GM13976 (cell line): ENCODE results near the gene AP1G2.

Experiments used
- DNase-seq: peaks from one replicate; pipeline ENCODE4 v3.0.0; 2012; ENCODE audit warnings: low spot score
- CTCF ChIP-seq: IDR thresholded peaks from 2 replicates; pipeline ENCODE4 v1.5.1; 2012; ENCODE audit warnings: borderline replicate concordance, mild to moderate bottlenecking; ENCODE audit not compliant: insufficient read depth; ENCODE audit errors: extremely low read depth, missing control alignments, control extremely low read depth
- in situ Hi-C: fragments of 300-500 bp; cut with MboI; formaldehyde crosslinking; loops from one replicate; pipeline ENCODE4 v1.12.0; 2022; ENCODE audit warnings: low sequenced_read_pairs, mixed read lengths, inconsistent platforms; ENCODE audit not compliant: unreplicated experiment

The AP1G2 gene

GRCh38 chr14:23582906-23583760 is 15.5 kb upstream of the AP1G2 start:
- no peak for DNase-seq
- in situ Hi-C loops: no loop called here
- TF ChIP-seq CTCF: no peak

- in situ Hi-C loops: no loop called here
- DNase-seq: no peak
- TF ChIP-seq CTCF: no peak
Observed at GRCh38 chr14:23580948-23581281, 13.3 kb upstream of the AP1G2 start.

GRCh38 chr14:23580152-23580926 is 12.7 kb upstream of the AP1G2 start:
- no peak for DNase-seq
- in situ Hi-C loops: no loop called here
- TF ChIP-seq CTCF: no peak

- in situ Hi-C loops: no loop called here
- DNase-seq: no peak
- TF ChIP-seq CTCF: no peak
Observed at GRCh38 chr14:23579739-23580138, 12.1 kb upstream of the AP1G2 start.

- in situ Hi-C loops: no loop called here
- TF ChIP-seq CTCF: no peak
- DNase-seq: no peak
Observed at GRCh38 chr14:23579311-23579630, 11.7 kb upstream of the AP1G2 start.

GRCh38 chr14:23578560-23579310 is 11.1 kb upstream of the AP1G2 start, which contains the start of gene JPH4:
TSS of gene JPH4 (minus strand) at chr14:23578790. CDS start at chr14:23577453, 1,337 bp downstream.
- no peak for DNase-seq
- no peak for TF ChIP-seq CTCF
- in situ Hi-C loops: no loop called here
